ENCODE data around the gene GTPBP6. TPM values are rescaled to one million over a fixed set of nuclear protein-coding genes. Genes with fewer than 3 reads are reported as not detected.

Gene GTPBP6
- total and polyA plus RNA-seq, 2 donors (not counting 3 experiments of a cell fraction or from before 2014, with no cell fraction given): 39.1 to 63.5 TPM

- H3K36me3 ChIP-seq (ENCODE audit: control insufficient read depth in 2 of 2, extremely low read depth in 1 of 2, insufficient read depth in 2 of 2, low read length in 2 of 2): no peaks in the 10 kb centered on the region
- H3K79me2 ChIP-seq (ENCODE audit: control insufficient read depth, insufficient read depth, low read length): no peaks in the 10 kb centered on the region
- FAIRE-seq (no peak), DNase-seq (ENCODE audit: low read depth, low spot score) (no peak)
- dilution Hi-C loops (cut with MboI; ENCODE audit: extremely low pct_ligation_motif_present, low sequenced_read_pairs): no loop called here
- H3K9ac ChIP-seq (replicated peaks; ENCODE audit: extremely low read depth, insufficient read depth, low read length): no peak overlapping the region
- H4K20me1 ChIP-seq (replicated peaks; ENCODE audit: control insufficient read depth, extremely low read depth, insufficient read depth, low read length): no peaks in the 10 kb centered on the region
- H3K4me2 ChIP-seq (ENCODE audit: insufficient read depth, low read length): no peak overlapping the region
- peaks cover 0 to 3% of the 10 kb centered on the region in 2 experiments for H3K27me3 ChIP-seq (ENCODE audit: control insufficient read depth in 2 of 2, insufficient read depth in 2 of 2, low read length in 2 of 2)
- H3K4me1 ChIP-seq (ENCODE audit: control insufficient read depth, extremely low read depth, insufficient read depth, low read length): no peaks in the 10 kb centered on the region
- CTCF ChIA-PET: no interaction called here
- TF ChIP-seq POLR2AphosphoS5 (IDR thresholded peaks at IDR 0.05; ENCODE audit: insufficient read depth, low read depth, low read length): no peak
- no peak for TF ChIP-seq GATA2 (IDR thresholded peaks at IDR 0.05; ENCODE audit: insufficient read depth, insufficient read length, low read depth, low read length)
- H3K9me1 ChIP-seq (replicated peaks; ENCODE audit: control insufficient read depth, extremely low read depth, insufficient read depth, low read length): no peaks in the 10 kb centered on the region
- no peak overlapping the region for H3K4me3 ChIP-seq (replicated peaks in 1 of 3; ENCODE audit: insufficient read depth in 1 of 3, low read depth in 1 of 3, low read length in 3 of 3)
- intact Hi-C loops (cut with micrococcal nuclease): no loop called here
- POLR2A ChIA-PET: no interaction called here
- no peaks in the 10 kb centered on the region for H3K9me3 ChIP-seq (replicated peaks; ENCODE audit: control insufficient read depth, insufficient read depth, low read length)
- no peak overlapping the region for H2AFZ ChIP-seq (ENCODE audit: low read depth, low read length)
- H3K27ac ChIP-seq (ENCODE audit: insufficient read depth, low read depth, low read length): no peak overlapping the region
- BruUV-seq (replicated peaks): no TSS peak
Measured at GRCh38 chrX:332496-332860, 13.9 kb upstream of the GTPBP6 start.

- H4K20me1 ChIP-seq (replicated peaks; ENCODE audit: control insufficient read depth, extremely low read depth, insufficient read depth, low read length): no peaks in the 10 kb centered on the region
- intact Hi-C loops (cut with micrococcal nuclease) (no loop called here), dilution Hi-C loops (cut with MboI; ENCODE audit: extremely low pct_ligation_motif_present, low sequenced_read_pairs) (no loop called here)
- no peak for TF ChIP-seq GATA2 (IDR thresholded peaks at IDR 0.05; ENCODE audit: insufficient read depth, insufficient read length, low read depth, low read length)
- TF ChIP-seq MYC (IDR thresholded peaks at IDR 0.05; ENCODE audit: low read depth, low read length): no peak
- no peak for TF ChIP-seq MAX (IDR thresholded peaks at IDR 0.05; ENCODE audit: insufficient read depth, insufficient read length)
- no peak for TF ChIP-seq CTCF (IDR thresholded peaks at IDR 0.05; ENCODE audit: extremely low read depth in 1 of 2, insufficient read depth in 1 of 2, low read depth in 1 of 2, low read length in 2 of 2)
- TF ChIP-seq JUN (IDR thresholded peaks at IDR 0.05; ENCODE audit: borderline replicate concordance, insufficient read depth, insufficient read length, low read depth): no peak
- no peak for TF ChIP-seq FOS (IDR thresholded peaks at IDR 0.05; ENCODE audit: borderline replicate concordance, insufficient read depth, low read length)
- no peak for TF ChIP-seq POLR2AphosphoS5 (IDR thresholded peaks at IDR 0.05; ENCODE audit: insufficient read depth, low read depth, low read length)
- TF ChIP-seq EZH2 (IDR thresholded peaks at IDR 0.05; ENCODE audit: borderline replicate concordance, low read depth, low read length, severe bottlenecking): no peak
- no peak for TF ChIP-seq POLR2A (IDR thresholded peaks at IDR 0.05; ENCODE audit: low read depth, low read length)
- ChIA-PET POLR2A (no interaction called here), CTCF (no interaction called here)
- H3K27ac ChIP-seq (ENCODE audit: insufficient read depth, low read depth, low read length): no peak overlapping the region
- DNase-seq (ENCODE audit: low read depth, low spot score) (no peak), FAIRE-seq (no peak)
- peaks cover 0 to 3% of the 10 kb centered on the region in 2 experiments for H3K27me3 ChIP-seq (ENCODE audit: control insufficient read depth in 2 of 2, insufficient read depth in 2 of 2, low read length in 2 of 2)
- H3K9ac ChIP-seq (replicated peaks; ENCODE audit: extremely low read depth, insufficient read depth, low read length): peak overlapping the region; percentile 9
- peak overlapping the region; percentile 87 for H2AFZ ChIP-seq (ENCODE audit: low read depth, low read length)
- H3K9me1 ChIP-seq (replicated peaks; ENCODE audit: control insufficient read depth, extremely low read depth, insufficient read depth, low read length): no peaks in the 10 kb centered on the region
- H3K79me2 ChIP-seq (ENCODE audit: control insufficient read depth, insufficient read depth, low read length): no peaks in the 10 kb centered on the region
- no TSS peak for BruUV-seq (replicated peaks)
- H3K4me3 ChIP-seq (replicated peaks in 1 of 3; ENCODE audit: insufficient read depth in 1 of 3, low read depth in 1 of 3, low read length in 3 of 3): no peak overlapping the region
- H3K9me3 ChIP-seq (replicated peaks; ENCODE audit: control insufficient read depth, insufficient read depth, low read length): no peaks in the 10 kb centered on the region
- H3K4me2 ChIP-seq (ENCODE audit: insufficient read depth, low read length): peak overlapping the region; percentile 46
- H3K36me3 ChIP-seq (ENCODE audit: control insufficient read depth in 2 of 2, extremely low read depth in 1 of 2, insufficient read depth in 2 of 2, low read length in 2 of 2): no peaks in the 10 kb centered on the region
- H3K4me1 ChIP-seq (ENCODE audit: control insufficient read depth, extremely low read depth, insufficient read depth, low read length): no peaks in the 10 kb centered on the region
Measured at GRCh38 chrX:331825-332495, 13.4 kb upstream of the GTPBP6 start.
